WTC11 (cell line): Measurements from ENCODE around the gene SLK. TPM values are rescaled to one million over a fixed set of nuclear protein-coding genes. Genes with fewer than 3 reads are reported as not detected.

Source experiments
- ATAC-seq: fragments of 200-7000 bp; cut with Tn5 transposase; 2 replicates; pipeline ENCODE4 v1.10.0; 2021; ENCODE audit warnings: mild to moderate bottlenecking, moderate library complexity
- CTCF ChIA-PET: fragments of 300-600 bp; sonication (Branson Sonifier 250); formaldehyde crosslinking; loops from one replicate; lab custom pipeline; 2021; ENCODE audit warnings: antibody characterized with exemption; lab: Charles Lee
- POLR2A ChIA-PET: fragments of 350-600 bp; sonication (Branson Sonifier 250); formaldehyde crosslinking; loops from one replicate; lab custom pipeline; 2021; ENCODE audit warnings: antibody characterized with exemption; lab: Charles Lee
- DNase-seq: peaks from one replicate; pipeline ENCODE4 v3.0.0; 2021; ENCODE audit warnings: low spot score
- H3K27ac Mint-ChIP-seq: 2 replicates; pipeline ENCODE4 v1.8.0; 2021; ENCODE audit warnings: mixed read lengths
- H3K27me3 Mint-ChIP-seq: 2 replicates; pipeline ENCODE4 v1.8.0; 2021; ENCODE audit warnings: low read depth, mild to moderate bottlenecking, moderate library complexity, mixed read lengths
- H3K36me3 Mint-ChIP-seq: 2 replicates; pipeline ENCODE4 v1.8.0; 2021; ENCODE audit warnings: mixed read lengths
- H3K4me1 Mint-ChIP-seq: 2 replicates; pipeline ENCODE4 v1.8.0; 2022; ENCODE audit warnings: mixed read lengths
- H3K4me3 Mint-ChIP-seq: 2 replicates; pipeline ENCODE4 v1.8.0; 2021; ENCODE audit warnings: mild to moderate bottlenecking, moderate library complexity, mixed read lengths
- H3K9me3 Mint-ChIP-seq: 2 replicates; pipeline ENCODE4 v1.8.0; 2021; ENCODE audit warnings: mixed read lengths
- ATF3 ChIP-seq: sonication (generic); formaldehyde crosslinking; conservative IDR thresholded peaks from 2 replicates; pipeline ENCODE4 v1.8.1; 2022; ENCODE audit warnings: mild to moderate bottlenecking, missing genetic modification reagents
- CBFB ChIP-seq: sonication (generic); formaldehyde crosslinking; IDR thresholded peaks from 2 replicates; pipeline ENCODE4 v1.8.1; 2022; ENCODE audit warnings: mild to moderate bottlenecking, low read depth, missing genetic modification reagents
- CTCF ChIP-seq: fragments of 200-600 bp; IDR thresholded peaks from 2 replicates; pipeline ENCODE4 v1.8.0; 2022; ENCODE audit warnings: antibody characterized with exemption
- FOXJ3 ChIP-seq: sonication (generic); formaldehyde crosslinking; IDR thresholded peaks from 2 replicates; pipeline ENCODE4 v1.9.0; 2021; ENCODE audit warnings: missing genetic modification reagents, mild to moderate bottlenecking, borderline replicate concordance
- FOXK1 ChIP-seq: sonication (generic); formaldehyde crosslinking; IDR thresholded peaks from 2 replicates; pipeline ENCODE4 v1.8.0; 2022; ENCODE audit warnings: mild to moderate bottlenecking, moderate library complexity, missing genetic modification reagents
- IRF2 ChIP-seq: sonication (generic); formaldehyde crosslinking; IDR thresholded peaks from 2 replicates; pipeline ENCODE4 v1.8.0; 2022; ENCODE audit warnings: low read depth, missing genetic modification reagents, borderline replicate concordance
- MAX ChIP-seq: sonication (generic); formaldehyde crosslinking; IDR thresholded peaks from 2 replicates; pipeline ENCODE4 v1.8.0; 2022; ENCODE audit warnings: mild to moderate bottlenecking, missing genetic modification reagents
- MXD4 ChIP-seq: fragments of 250-450 bp; sonication (Bioruptor Pico); IDR thresholded peaks from 2 replicates; pipeline ENCODE4 v1.8.0; 2021; ENCODE audit warnings: mild to moderate bottlenecking, moderate library complexity, borderline replicate concordance
- NFATC4 ChIP-seq: fragments of 250-450 bp; sonication (Bioruptor Pico); IDR thresholded peaks from 2 replicates; pipeline ENCODE4 v1.9.0; 2021; ENCODE audit warnings: mild to moderate bottlenecking
- NR3C1 ChIP-seq: sonication (generic); formaldehyde crosslinking; conservative IDR thresholded peaks from 2 replicates; pipeline ENCODE4 v1.8.1; 2023; ENCODE audit warnings: low read depth, mild to moderate bottlenecking, missing genetic modification reagents
- OVOL2 ChIP-seq: fragments of 250-450 bp; sonication (Bioruptor Pico); IDR thresholded peaks from 2 replicates; pipeline ENCODE4 v1.9.0; 2021; ENCODE audit warnings: mild to moderate bottlenecking, borderline replicate concordance
- PRRX2 ChIP-seq: fragments of 250-450 bp; sonication (Bioruptor Pico); IDR thresholded peaks from 2 replicates; pipeline ENCODE4 v1.8.0; 2021; ENCODE audit warnings: mild to moderate bottlenecking
- SOX15 ChIP-seq: fragments of 250-450 bp; sonication (Bioruptor Pico); IDR thresholded peaks from 2 replicates; pipeline ENCODE4 v1.9.0; 2021; ENCODE audit warnings: mild to moderate bottlenecking
- TEAD4 ChIP-seq: sonication (generic); formaldehyde crosslinking; IDR thresholded peaks from 2 replicates; pipeline ENCODE4 v1.8.0; 2022; ENCODE audit warnings: mild to moderate bottlenecking, missing genetic modification reagents
- TP53 ChIP-seq: sonication (generic); formaldehyde crosslinking; IDR thresholded peaks from 2 replicates; pipeline ENCODE4 v1.8.1; 2023; ENCODE audit warnings: mild to moderate bottlenecking, missing genetic modification reagents
- USF2 ChIP-seq: sonication (generic); formaldehyde crosslinking; IDR thresholded peaks from 2 replicates; pipeline ENCODE4 v1.8.1; 2023; ENCODE audit warnings: mild to moderate bottlenecking, missing genetic modification reagents, moderate library complexity
- ZNF263 ChIP-seq: sonication (generic); formaldehyde crosslinking; IDR thresholded peaks from 2 replicates; pipeline ENCODE4 v1.8.1; 2022; ENCODE audit warnings: low read depth, mild to moderate bottlenecking, moderate library complexity, missing genetic modification reagents
- total RNA-seq: library from RNA; stranded (reverse); gene quantifications from 3 replicates; pipeline ENCODE4 v1.2.3, GENCODE V29; 2021
- TF ChIP-seq, protein P1 (sequence below): sonication (generic); formaldehyde crosslinking; IDR thresholded peaks from 2 replicates; pipeline ENCODE4 v1.8.1; 2022; ENCODE audit warnings: low read depth, mild to moderate bottlenecking, moderate library complexity, missing genetic modification reagents, borderline replicate concordance
- TF ChIP-seq, protein P2 (sequence below): fragments of 250-450 bp; sonication (Bioruptor Pico); IDR thresholded peaks from 2 replicates; pipeline ENCODE4 v1.9.0; 2021; ENCODE audit warnings: mild to moderate bottlenecking
- TF ChIP-seq, protein P3 (sequence below): sonication (generic); formaldehyde crosslinking; IDR thresholded peaks from 2 replicates; pipeline ENCODE4 v1.8.1; 2023; ENCODE audit warnings: mild to moderate bottlenecking, missing genetic modification reagents

The SLK gene
- total RNA-seq, 1 experiment from 2014 or later, result 19.2 TPM

GRCh38 chr10:104074505-104074904 is 107.6 kb downstream of the SLK start:
- Mint-ChIP-seq H3K9me3 (0 out of 2 replicates have a peak, but pooled peaks cover 5% of the 10 kb centered on the region), H3K4me1 (peaks cover 12% of the 10 kb centered on the region), H3K4me3 (no peak overlapping the region), H3K27ac (no peak overlapping the region), H3K36me3 (no peaks in the 10 kb centered on the region), H3K27me3 (no peaks in the 10 kb centered on the region; the same call in 1 of the 2 replicates)
- ATAC-seq (no peak), DNase-seq (no peak)
- ChIA-PET CTCF (no interaction called here), POLR2A (no interaction called here)
- 0 out of 2 replicates have a peak, but pooled peaks have one; percentile 53 for TF ChIP-seq ATF3 (CRISPR knock-in tag)
- no peak for TF ChIP-seq FOXJ3 (CRISPR knock-in tag)
- TF ChIP-seq, protein P1, sequence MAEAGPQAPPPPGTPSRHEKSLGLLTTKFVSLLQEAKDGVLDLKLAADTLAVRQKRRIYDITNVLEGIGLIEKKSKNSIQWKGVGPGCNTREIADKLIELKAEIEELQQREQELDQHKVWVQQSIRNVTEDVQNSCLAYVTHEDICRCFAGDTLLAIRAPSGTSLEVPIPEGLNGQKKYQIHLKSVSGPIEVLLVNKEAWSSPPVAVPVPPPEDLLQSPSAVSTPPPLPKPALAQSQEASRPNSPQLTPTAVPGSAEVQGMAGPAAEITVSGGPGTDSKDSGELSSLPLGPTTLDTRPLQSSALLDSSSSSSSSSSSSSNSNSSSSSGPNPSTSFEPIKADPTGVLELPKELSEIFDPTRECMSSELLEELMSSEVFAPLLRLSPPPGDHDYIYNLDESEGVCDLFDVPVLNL (CRISPR knock-in tag), result no peak

DNA sequence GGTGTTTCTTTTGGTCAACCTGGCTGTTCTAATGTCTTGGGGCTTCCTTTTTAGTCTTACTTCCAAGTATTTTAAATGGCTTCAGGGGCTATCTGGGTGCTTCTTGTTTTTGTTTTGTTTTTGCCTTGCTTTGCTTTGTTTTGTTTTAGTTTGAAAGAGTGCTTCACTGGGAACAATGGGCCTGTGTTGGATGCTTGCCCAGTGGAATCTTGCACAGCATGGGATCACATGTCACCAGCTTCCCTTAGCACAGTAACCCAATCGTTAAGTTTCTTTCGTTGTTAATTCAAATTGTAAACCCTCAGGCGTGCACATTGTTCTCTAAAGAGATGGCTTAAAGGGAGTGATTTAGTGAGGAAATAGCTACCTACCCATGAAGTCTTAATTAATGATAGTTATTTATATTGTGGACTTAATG is 109.8 kb downstream of the SLK start:
- H3K27ac Mint-ChIP-seq, result no peak overlapping the region
- no peaks in the 10 kb centered on the region; the same call in 1 of the 2 replicates for H3K27me3 Mint-ChIP-seq
- 0 out of 2 replicates have a peak, but pooled peaks cover under 1% of the 10 kb centered on the region for H3K9me3 Mint-ChIP-seq
- CTCF ChIA-PET, result interaction anchor here (2.3 kb wide), 1 partner anchor 19 kb away, joined by 5 read pairs; no protein-coding TSS in a partner anchor
- peaks cover 19% of the 10 kb centered on the region for H3K4me1 Mint-ChIP-seq
- no peaks in the 10 kb centered on the region for H3K36me3 Mint-ChIP-seq
- POLR2A ChIA-PET, result interaction anchor here (2.1 kb wide), 1 partner anchor 45 kb away, joined by 9 read pairs; the partner anchor contains the start of gene SFR1
- TF ChIP-seq USF2 (CRISPR knock-in tag), result peak; percentile 34; the same call in 1 of the 2 replicates
- TF ChIP-seq TP53 (CRISPR knock-in tag), result no peak
- TF ChIP-seq ZNF263 (CRISPR knock-in tag), result no peak
- TF ChIP-seq, all 79 proteins: peak for 1
- H3K4me3 Mint-ChIP-seq, result no peak overlapping the region
- no peak for DNase-seq
- ATAC-seq, result peak; percentile 79

DNA sequence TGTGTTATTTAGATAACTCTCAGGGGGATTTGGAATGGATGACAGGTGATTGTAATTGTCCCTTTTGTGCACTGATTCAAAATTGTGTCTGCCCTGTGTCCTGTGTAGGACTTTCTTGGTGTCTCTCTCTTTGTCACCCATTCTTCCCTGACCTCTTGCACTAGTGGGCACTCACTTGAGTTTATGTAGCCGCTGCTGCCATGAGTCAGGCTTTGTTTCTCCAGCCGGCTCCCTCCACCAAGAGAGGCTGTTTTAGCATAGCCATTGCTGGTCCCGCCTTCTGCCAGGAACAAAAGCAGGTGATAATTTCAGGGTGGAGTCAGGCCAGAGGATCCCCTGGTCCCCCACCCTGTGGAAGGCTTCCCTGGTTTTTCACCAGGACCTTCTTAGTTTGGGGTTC is 110.3 kb downstream of the SLK start:
- no peaks in the 10 kb centered on the region for H3K9me3 Mint-ChIP-seq
- H3K36me3 Mint-ChIP-seq, result no peaks in the 10 kb centered on the region
- H3K4me3 Mint-ChIP-seq, result no peak overlapping the region
- DNase-seq (peak; percentile 33), ATAC-seq (peak; percentile 81)
- ChIA-PET CTCF (interaction anchor here (0.6 to 2.3 kb wide), 2 partner anchors 20 to 197 kb away, joined by 5 read pairs; no protein-coding TSS in a partner anchor), POLR2A (interaction anchor here (0.6 to 2.1 kb wide), 2 partner anchors 44 to 53 kb away, joined by 7 to 9 read pairs; partner anchors contain the start of gene SFR1)
- H3K27ac Mint-ChIP-seq, result no peak overlapping the region
- H3K27me3 Mint-ChIP-seq, result no peaks in the 10 kb centered on the region; the same call in 1 of the 2 replicates
- H3K4me1 Mint-ChIP-seq, result peaks cover 19% of the 10 kb centered on the region
- no peak for TF ChIP-seq MXD4
- TF ChIP-seq, protein P2, sequence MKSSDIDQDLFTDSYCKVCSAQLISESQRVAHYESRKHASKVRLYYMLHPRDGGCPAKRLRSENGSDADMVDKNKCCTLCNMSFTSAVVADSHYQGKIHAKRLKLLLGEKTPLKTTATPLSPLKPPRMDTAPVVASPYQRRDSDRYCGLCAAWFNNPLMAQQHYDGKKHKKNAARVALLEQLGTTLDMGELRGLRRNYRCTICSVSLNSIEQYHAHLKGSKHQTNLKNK, result no peak
- TF ChIP-seq IRF2 (CRISPR knock-in tag), result no peak
- no peak for TF ChIP-seq SOX15
- TF ChIP-seq OVOL2 (CRISPR knock-in tag), result no peak
- TF ChIP-seq, protein P1 (CRISPR knock-in tag), result no peak

GRCh38 chr10:104077663-104078151 is 110.8 kb downstream of the SLK start:
- DNase-seq (no peak), ATAC-seq (no peak)
- H3K27me3 Mint-ChIP-seq, result no peaks in the 10 kb centered on the region; the same call in 1 of the 2 replicates
- CTCF ChIA-PET, result interaction anchor here (0.6 to 2.3 kb wide), 2 partner anchors 20 to 197 kb away, joined by 5 read pairs; no protein-coding TSS in a partner anchor
- POLR2A ChIA-PET, result interaction anchor here (0.6 to 2.1 kb wide), 3 partner anchors 44 to 95 kb away, joined by 4 to 9 read pairs (median 7); partner anchors contain the start of gene SFR1
- H3K4me3 Mint-ChIP-seq, result no peak overlapping the region
- peaks cover 24% of the 10 kb centered on the region for H3K4me1 Mint-ChIP-seq
- no peak overlapping the region for H3K27ac Mint-ChIP-seq
- no peaks in the 10 kb centered on the region for H3K36me3 Mint-ChIP-seq
- no peaks in the 10 kb centered on the region for H3K9me3 Mint-ChIP-seq
- TF ChIP-seq, protein P3, sequence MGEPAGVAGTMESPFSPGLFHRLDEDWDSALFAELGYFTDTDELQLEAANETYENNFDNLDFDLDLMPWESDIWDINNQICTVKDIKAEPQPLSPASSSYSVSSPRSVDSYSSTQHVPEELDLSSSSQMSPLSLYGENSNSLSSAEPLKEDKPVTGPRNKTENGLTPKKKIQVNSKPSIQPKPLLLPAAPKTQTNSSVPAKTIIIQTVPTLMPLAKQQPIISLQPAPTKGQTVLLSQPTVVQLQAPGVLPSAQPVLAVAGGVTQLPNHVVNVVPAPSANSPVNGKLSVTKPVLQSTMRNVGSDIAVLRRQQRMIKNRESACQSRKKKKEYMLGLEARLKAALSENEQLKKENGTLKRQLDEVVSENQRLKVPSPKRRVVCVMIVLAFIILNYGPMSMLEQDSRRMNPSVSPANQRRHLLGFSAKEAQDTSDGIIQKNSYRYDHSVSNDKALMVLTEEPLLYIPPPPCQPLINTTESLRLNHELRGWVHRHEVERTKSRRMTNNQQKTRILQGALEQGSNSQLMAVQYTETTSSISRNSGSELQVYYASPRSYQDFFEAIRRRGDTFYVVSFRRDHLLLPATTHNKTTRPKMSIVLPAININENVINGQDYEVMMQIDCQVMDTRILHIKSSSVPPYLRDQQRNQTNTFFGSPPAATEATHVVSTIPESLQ (CRISPR knock-in tag), result no peak
- TF ChIP-seq NFATC4 (CRISPR knock-in tag) (no peak), FOXK1 (CRISPR knock-in tag) (no peak), OVOL2 (CRISPR knock-in tag) (no peak), NR3C1 (CRISPR knock-in tag) (no peak), TEAD4 (no peak), MAX (CRISPR knock-in tag) (no peak), CBFB (CRISPR knock-in tag) (no peak), PRRX2 (CRISPR knock-in tag) (no peak), CTCF (no peak)
